CD4-positive, alpha-beta memory T cell (primary cell): ENCODE results near the gene PITRM1. TPM values are rescaled to one million over a fixed set of nuclear protein-coding genes. Genes with fewer than 3 reads are reported as not detected.

Experiments
- CTCF ChIA-PET: fragments of 350-600 bp; sonication (Branson Sonifier 250); formaldehyde crosslinking; loops from one replicate; lab custom pipeline; 2021; ENCODE audit warnings: inconsistent platforms; ENCODE audit not compliant: partially characterized antibody; lab: Charles Lee
- POLR2A ChIA-PET: fragments of 350-600 bp; sonication (Branson Sonifier 250); formaldehyde crosslinking; loops from one replicate; lab custom pipeline; 2021; ENCODE audit not compliant: partially characterized antibody; lab: Charles Lee
- DNase-seq, 5 donors: peaks; one replicate each; pipeline versions ENCODE4 v3.0.0 to v3.0.0-alpha.2; 2020 to 2022; ENCODE audit warnings: mixed read lengths in 1 of 5
- H3K27ac ChIP-seq: one replicate; pipeline ENCODE4 v1.7.0; 2013; ENCODE audit warnings: low read depth, low read length
- H3K27me3 ChIP-seq: 2 replicates; pipeline ENCODE4 v1.7.0; 2013; ENCODE audit warnings: mild to moderate bottlenecking, low read length, moderate library complexity; ENCODE audit not compliant: insufficient read depth
- H3K36me3 ChIP-seq: 2 replicates; pipeline ENCODE4 v1.7.0; 2013; ENCODE audit warnings: mild to moderate bottlenecking, low read length, moderate library complexity; ENCODE audit not compliant: insufficient read depth
- H3K4me1 ChIP-seq: 2 replicates; pipeline ENCODE4 v1.7.0; 2013; ENCODE audit warnings: mild to moderate bottlenecking, low read length, moderate library complexity; ENCODE audit not compliant: insufficient read depth
- H3K4me3 ChIP-seq, 2 donors: one replicate each; pipeline ENCODE4 v1.7.0; 2013; ENCODE audit warnings: low read length in 2 of 2, mild to moderate bottlenecking in 1 of 2
- H3K9me3 ChIP-seq, 2 donors: one replicate each; pipeline ENCODE4 v1.7.0; 2013; ENCODE audit warnings: low read length in 2 of 2, control low read depth in 1 of 2; ENCODE audit not compliant: control insufficient read depth in 1 of 2
- H3K27ac Mint-ChIP-seq, 7 donors: one replicate each; pipeline ENCODE4 v1.8.0; 2020 to 2021; ENCODE audit warnings: mixed read lengths in 7 of 7, mild to moderate bottlenecking in 6 of 7, inconsistent platforms in 3 of 7, moderate library complexity in 3 of 7
- H3K27me3 Mint-ChIP-seq, 2 donors: one replicate each; pipeline ENCODE4 v1.8.0; 2020 to 2021; ENCODE audit warnings: mixed read lengths in 2 of 2
- H3K36me3 Mint-ChIP-seq, 2 donors: one replicate each; pipeline ENCODE4 v1.8.0; 2020 to 2021; ENCODE audit warnings: mixed read lengths in 2 of 2, inconsistent platforms in 1 of 2, mild to moderate bottlenecking in 1 of 2
- H3K4me1 Mint-ChIP-seq, 4 donors: one replicate each; pipeline ENCODE4 v1.8.0; 2020 to 2021; ENCODE audit warnings: mixed read lengths in 4 of 4, mild to moderate bottlenecking in 1 of 4
- H3K4me3 Mint-ChIP-seq, 8 donors: one replicate each; pipeline ENCODE4 v1.8.0; 2020 to 2021; ENCODE audit warnings: mixed read lengths in 8 of 8, mild to moderate bottlenecking in 7 of 8, moderate library complexity in 6 of 8, inconsistent platforms in 3 of 8
- H3K9me3 Mint-ChIP-seq, 8 donors: one replicate each; pipeline ENCODE4 v1.8.0; 2020 to 2021; ENCODE audit warnings: mixed read lengths in 8 of 8, mild to moderate bottlenecking in 5 of 8, inconsistent platforms in 3 of 8, moderate library complexity in 1 of 8
- intact Hi-C: fragments of 100-400 bp; cut with micrococcal nuclease; formaldehyde crosslinking; loops from one replicate; pipeline ENCODE4 v1.15.1; 2023
- polyA plus RNA-seq, 2 donors: library from polyadenylated mRNA; unstranded; fragments of 300-500 nt; fragmentation: Illumina TruSeq; gene quantifications; one replicate each; pipeline ENCODE4 v1.2.3, GENCODE V29; 2021
- total RNA-seq, 2 experiments: library from RNA; stranded (reverse); gene quantifications; one replicate each; pipeline ENCODE4 v1.2.3, GENCODE V29; 2021

Gene PITRM1
- total and polyA plus RNA-seq, 4 experiments from 2014 or later = 25.5 to 80.7 (median 63.0) TPM

GRCh38 chr10:3119796-3120459, 52.7 kb downstream of the PITRM1 start:
- Histone ChIP-seq H3K9me3 (no peaks in the 10 kb centered on the region), H3K27me3 (no peaks in the 10 kb centered on the region), H3K27ac (no peak overlapping the region), H3K4me3 (no peak overlapping the region), H3K36me3 (peaks cover 36% of the 10 kb centered on the region), H3K4me1 (no peaks in the 10 kb centered on the region)
- Mint-ChIP-seq H3K27ac (no peak overlapping the region), H3K4me1 (no peaks in the 10 kb centered on the region), H3K36me3 (peaks cover 49 to 75% of the 10 kb centered on the region in 2 donors), H3K4me3 (no peak overlapping the region), H3K27me3 (no peaks in the 10 kb centered on the region), H3K9me3 (no peaks in the 10 kb centered on the region)
- ChIA-PET POLR2A (no interaction called here), CTCF (no interaction called here)
- no peak for DNase-seq
- intact Hi-C loops = no loop called here

DNA sequence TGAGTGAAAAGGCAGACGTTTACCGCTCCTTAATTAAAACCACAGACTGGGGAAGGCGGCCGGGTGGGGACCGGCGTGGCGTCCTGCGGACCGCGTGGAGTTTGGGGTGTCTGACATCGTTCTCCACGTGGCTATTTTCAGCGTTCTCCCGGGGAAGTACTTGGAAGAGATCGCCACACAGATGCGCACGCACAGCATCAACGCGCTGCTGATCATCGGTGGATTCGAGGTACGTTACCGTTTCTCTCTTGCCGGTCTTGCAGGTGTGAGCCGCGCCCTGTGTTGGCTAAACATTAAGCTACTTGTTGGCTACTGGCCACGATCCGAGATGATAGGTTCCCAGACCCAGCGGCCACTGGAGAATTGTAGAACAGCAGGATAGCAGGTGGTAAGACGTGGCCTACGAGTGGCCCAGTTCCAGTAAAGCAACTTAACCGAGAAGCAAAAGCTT, 53.9 kb downstream of the PITRM1 start:
- Mint-ChIP-seq H3K4me1 (no peaks in the 10 kb centered on the region), H3K27ac (peak overlapping the region in 1 of 7 donors; percentile 78), H3K27me3 (no peaks in the 10 kb centered on the region), H3K36me3 (peaks cover 51 to 78% of the 10 kb centered on the region in 2 donors), H3K9me3 (no peaks in the 10 kb centered on the region), H3K4me3 (no peak overlapping the region)
- Histone ChIP-seq H3K4me1 (no peaks in the 10 kb centered on the region), H3K9me3 (no peaks in the 10 kb centered on the region), H3K27me3 (no peaks in the 10 kb centered on the region), H3K4me3 (no peak overlapping the region), H3K36me3 (peaks cover 46% of the 10 kb centered on the region), H3K27ac (no peak overlapping the region)
- no peak for DNase-seq
- intact Hi-C loops = no loop called here
- ChIA-PET CTCF (no interaction called here), POLR2A (interaction anchor here (1.0 kb wide), 1 partner anchor 50 kb away, joined by 3 read pairs; no protein-coding TSS in a partner anchor)

DNA sequence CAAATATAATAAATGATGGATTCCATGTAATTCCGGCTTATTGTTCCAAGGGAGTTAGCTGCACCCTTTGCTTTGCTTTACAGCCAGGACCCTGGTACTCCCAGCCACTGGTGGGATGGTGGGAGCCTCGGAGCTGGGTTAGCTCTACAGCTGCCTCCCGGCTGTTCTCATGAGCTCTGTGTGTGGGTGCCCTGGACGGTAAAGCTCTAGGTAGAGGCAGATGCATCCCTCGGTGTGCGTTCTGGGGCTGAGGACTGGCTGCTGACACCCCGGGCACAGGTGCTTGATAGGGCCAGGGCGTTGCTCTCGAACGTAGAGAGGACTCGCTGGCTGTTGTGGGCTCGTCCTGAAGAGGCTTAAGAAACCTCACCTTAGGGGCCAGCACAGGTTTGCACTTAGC, 55.1 kb downstream of the PITRM1 start:
- no peaks in the 10 kb centered on the region for H3K27me3 ChIP-seq
- peaks cover 49% of the 10 kb centered on the region for H3K36me3 ChIP-seq
- H3K27ac Mint-ChIP-seq = peak overlapping the region in 2 of 7 donors; percentile 24 to 82
- no peak overlapping the region for H3K4me3 Mint-ChIP-seq
- no peaks in the 10 kb centered on the region for H3K4me1 ChIP-seq
- no peak for DNase-seq
- H3K27ac ChIP-seq = no peak overlapping the region
- no peaks in the 10 kb centered on the region for H3K27me3 Mint-ChIP-seq
- H3K4me1 Mint-ChIP-seq = no peaks in the 10 kb centered on the region
- ChIA-PET CTCF (no interaction called here), POLR2A (no interaction called here)
- no peak overlapping the region for H3K4me3 ChIP-seq
- H3K9me3 ChIP-seq = no peaks in the 10 kb centered on the region
- intact Hi-C loops = no loop called here
- no peaks in the 10 kb centered on the region for H3K9me3 Mint-ChIP-seq
- peaks cover 55 to 79% of the 10 kb centered on the region in 2 donors for H3K36me3 Mint-ChIP-seq

DNA sequence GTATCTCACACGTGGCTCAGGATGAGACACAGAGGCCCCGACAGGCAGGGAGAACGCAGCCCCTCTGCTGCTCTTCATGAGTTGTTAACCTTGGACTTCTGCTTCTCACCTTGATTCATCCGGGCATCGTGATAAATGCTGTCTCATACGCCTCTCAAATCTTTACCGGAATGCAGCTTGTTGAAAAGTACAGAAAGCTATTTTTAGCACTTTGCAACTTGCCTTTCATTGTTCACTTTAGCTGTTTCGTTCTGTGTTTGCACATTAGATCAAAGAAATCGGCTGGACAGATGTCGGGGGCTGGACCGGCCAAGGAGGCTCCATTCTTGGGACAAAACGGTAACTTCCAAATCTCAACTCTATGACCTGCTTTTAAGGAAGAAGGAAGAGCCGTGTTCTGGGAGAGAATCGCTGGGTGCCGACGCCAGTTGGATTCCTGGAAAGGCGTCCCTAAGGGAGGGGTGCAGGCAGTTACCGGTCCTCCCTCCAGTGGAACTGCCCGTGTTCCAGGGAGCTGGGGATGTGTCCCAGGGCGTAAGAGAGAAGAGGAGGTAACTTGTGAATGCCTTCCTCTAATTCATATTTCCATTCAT, 56.0 kb downstream of the PITRM1 start:
- no peaks in the 10 kb centered on the region for H3K9me3 Mint-ChIP-seq
- H3K9me3 ChIP-seq = no peaks in the 10 kb centered on the region
- no peaks in the 10 kb centered on the region for H3K4me1 ChIP-seq
- DNase-seq = no peak
- H3K36me3 ChIP-seq = peaks cover 50% of the 10 kb centered on the region
- intact Hi-C loops = no loop called here
- H3K27me3 Mint-ChIP-seq = no peaks in the 10 kb centered on the region
- H3K4me1 Mint-ChIP-seq = no peaks in the 10 kb centered on the region
- H3K27ac Mint-ChIP-seq = peak overlapping the region in 2 of 7 donors; percentile 6 to 65
- H3K36me3 Mint-ChIP-seq = peaks cover 51 to 81% of the 10 kb centered on the region in 2 donors
- H3K4me3 ChIP-seq = no peak overlapping the region
- ChIA-PET POLR2A (no interaction called here), CTCF (no interaction called here)
- H3K27ac ChIP-seq = no peak overlapping the region
- H3K4me3 Mint-ChIP-seq = no peak overlapping the region
- H3K27me3 ChIP-seq = no peaks in the 10 kb centered on the region

- H3K9me3 Mint-ChIP-seq = no peaks in the 10 kb centered on the region
- Histone ChIP-seq H3K4me3 (no peak overlapping the region), H3K27ac (no peak overlapping the region), H3K27me3 (no peaks in the 10 kb centered on the region), H3K4me1 (no peaks in the 10 kb centered on the region), H3K36me3 (peaks cover 59% of the 10 kb centered on the region), H3K9me3 (no peaks in the 10 kb centered on the region)
- intact Hi-C loops = no loop called here
- POLR2A ChIA-PET = no interaction called here
- DNase-seq = no peak
- H3K36me3 Mint-ChIP-seq = peaks cover 60 to 83% of the 10 kb centered on the region in 2 donors
- H3K27me3 Mint-ChIP-seq = no peaks in the 10 kb centered on the region
- no peak overlapping the region for H3K27ac Mint-ChIP-seq
- CTCF ChIA-PET = no interaction called here
- H3K4me3 Mint-ChIP-seq = no peak overlapping the region
- peaks cover 0 to 4% (median 0%) of the 10 kb centered on the region in 4 donors for H3K4me1 Mint-ChIP-seq
These were observed 56.9 kb downstream of the PITRM1 start for GRCh38 chr10:3115685-3116084.

GRCh38 chr10:3113343-3113720, 59.2 kb downstream of the PITRM1 start:
- CTCF ChIA-PET = no interaction called here
- Histone ChIP-seq H3K9me3 (no peaks in the 10 kb centered on the region), H3K4me1 (no peaks in the 10 kb centered on the region), H3K27me3 (no peaks in the 10 kb centered on the region), H3K27ac (no peak overlapping the region), H3K4me3 (no peak overlapping the region), H3K36me3 (peaks cover 74% of the 10 kb centered on the region)
- no peaks in the 10 kb centered on the region for H3K27me3 Mint-ChIP-seq
- H3K36me3 Mint-ChIP-seq = peaks cover 68 to 83% of the 10 kb centered on the region in 2 donors
- no peak overlapping the region for H3K4me3 Mint-ChIP-seq
- intact Hi-C loops = no loop called here
- peaks cover 0 to 6% (median 0%) of the 10 kb centered on the region in 4 donors for H3K4me1 Mint-ChIP-seq
- DNase-seq = no peak
- POLR2A ChIA-PET = no interaction called here
- no peaks in the 10 kb centered on the region for H3K9me3 Mint-ChIP-seq
- H3K27ac Mint-ChIP-seq = no peak overlapping the region

GRCh38 chr10:3111621-3112163, 60.9 kb downstream of the PITRM1 start:
- CTCF ChIA-PET = no interaction called here
- H3K27ac ChIP-seq = no peak overlapping the region
- no peaks in the 10 kb centered on the region for H3K27me3 ChIP-seq
- no peaks in the 10 kb centered on the region for H3K4me1 ChIP-seq
- Mint-ChIP-seq H3K36me3 (peaks cover 56 to 82% of the 10 kb centered on the region in 2 donors), H3K27ac (no peak overlapping the region), H3K4me3 (no peak overlapping the region), H3K9me3 (no peaks in the 10 kb centered on the region), H3K4me1 (peaks cover 0 to 6% (median 0%) of the 10 kb centered on the region in 4 donors), H3K27me3 (no peaks in the 10 kb centered on the region)
- intact Hi-C loops = no loop called here
- DNase-seq = no peak
- peaks cover 79% of the 10 kb centered on the region for H3K36me3 ChIP-seq
- H3K4me3 ChIP-seq = no peak overlapping the region
- H3K9me3 ChIP-seq = no peaks in the 10 kb centered on the region
- POLR2A ChIA-PET = no interaction called here
